HCEC 1CT (cell line): ENCODE data around the gene GYPB.
"Not testable (repeated sequence)": the region's sequence is repeated elsewhere in the genome, so short reads cannot be mapped to it uniquely, and the experiment has no call there.

Experiments used
- DNase-seq: peaks from one replicate; pipeline ENCODE4 v3.0.0-alpha.2; 2017

Gene GYPB

GRCh38 chr4:144008602-144009001, 10.6 kb downstream of the GYPB start:
- not testable (repeated sequence) for DNase-seq

GRCh38 chr4:144007960-144008359, 11.2 kb downstream of the GYPB start:
- not testable (repeated sequence) for DNase-seq

- DNase-seq = not testable (repeated sequence)
Observed at GRCh38 chr4:144006200-144006803, 12.9 kb downstream of the GYPB start.

GRCh38 chr4:144005558-144005953, 13.6 kb downstream of the GYPB start:
- DNase-seq = not testable (repeated sequence)

GRCh38 chr4:144004868-144005557, 14.2 kb downstream of the GYPB start:
- not testable (repeated sequence) for DNase-seq

GRCh38 chr4:144003890-144004265, 15.3 kb downstream of the GYPB start:
- DNase-seq = not testable (repeated sequence)

- not testable (repeated sequence) for DNase-seq
Observed at GRCh38 chr4:144003205-144003889, 15.8 kb downstream of the GYPB start.

GRCh38 chr4:144000331-144000995, 18.7 kb downstream of the GYPB start:
- DNase-seq = not testable (repeated sequence)

- DNase-seq = not testable (repeated sequence)
Observed at GRCh38 chr4:143996193-143996592, 23.0 kb downstream of the GYPB start.

- not testable (repeated sequence) for DNase-seq
Observed at GRCh38 chr4:143991761-143992160, 27.4 kb downstream of the GYPB start.

- not testable (repeated sequence) for DNase-seq
Observed at GRCh38 chr4:143990717-143991116, 28.5 kb downstream of the GYPB start.

GRCh38 chr4:143986180-143986579, 33.0 kb downstream of the GYPB start:
- DNase-seq = no peak

GRCh38 chr4:143980776-143981175, 38.4 kb downstream of the GYPB start:
- DNase-seq = not testable (repeated sequence)

- not testable (repeated sequence) for DNase-seq
Observed at GRCh38 chr4:143975527-143975926, 43.7 kb downstream of the GYPB start.

GRCh38 chr4:143974021-143974420, 45.2 kb downstream of the GYPB start:
- not testable (repeated sequence) for DNase-seq

GRCh38 chr4:143961075-143961474, 58.1 kb downstream of the GYPB start:
- DNase-seq = no peak

GRCh38 chr4:143955306-143955705, 63.9 kb downstream of the GYPB start:
- not testable (repeated sequence) for DNase-seq

- not testable (repeated sequence) for DNase-seq
Observed at GRCh38 chr4:143951458-143951972, 67.7 kb downstream of the GYPB start.

- DNase-seq = not testable (repeated sequence)
Observed at GRCh38 chr4:143950967-143951366, 68.2 kb downstream of the GYPB start.

- DNase-seq = not testable (repeated sequence)
Observed at GRCh38 chr4:143950185-143950584, 69.0 kb downstream of the GYPB start.

GRCh38 chr4:143947493-143947892, 71.7 kb downstream of the GYPB start:
- DNase-seq = not testable (repeated sequence)
